ENCODE results near the gene SMAGP. TPM values are rescaled to one million over a fixed set of nuclear protein-coding genes. Genes with fewer than 3 reads are reported as not detected.

SMAGP gene
- total RNA-seq, 2 experiments from 2014 or later, result 4.3 to 4.7 TPM

Other genes with a start within 250 kb of the SMAGP start
- 10 to 100 TPM; 29.9 to 36.1 TPM for gene SLC11A2, start 244.0 kb downstream of the SMAGP start, total RNA-seq
- gene LETMD1, start 222.1 kb downstream of the SMAGP start, total RNA-seq, result 10 to 100 TPM; 60.1 to 69.7 TPM
- gene CSRNP2, start 186.8 kb downstream of the SMAGP start, total RNA-seq, result 10 to 100 TPM; 13.4 to 13.7 TPM
- gene TFCP2, start 97.3 kb downstream of the SMAGP start, total RNA-seq, result 10 to 100 TPM; 34.5 to 38.8 TPM
- gene POU6F1, start 52.4 kb downstream of the SMAGP start, total RNA-seq, result 1 to 10 TPM; 1.3 to 2.2 TPM
- 100 to 1,000 TPM; 186 TPM for gene DAZAP2, start 31.6 kb downstream of the SMAGP start, total RNA-seq
- gene BIN2, start 53.8 kb upstream of the SMAGP start, total RNA-seq, result 100 to 1,000 TPM; 158 to 161 TPM
- gene CELA1, start 76.3 kb upstream of the SMAGP start, total RNA-seq, result not detected
- gene GALNT6, start 121.0 kb upstream of the SMAGP start, total RNA-seq, result 10 to 100 TPM; 40.4 to 43.1 TPM
- gene SLC4A8, start 154.4 kb upstream of the SMAGP start, total RNA-seq, result 10 to 100 TPM; 11.4 to 12.6 TPM